Forelimb muscle (tissue), 1 donor: ENCODE measurements around the gene ZBTB1. TPM values are rescaled to one million over a fixed set of nuclear protein-coding genes. Genes with fewer than 3 reads are reported as not detected.
"Not testable (repeated sequence)": the region's sequence is repeated elsewhere in the genome, so short reads cannot be mapped to it uniquely, and the experiment has no call there.

Source experiments
- DNase-seq: peaks from one replicate; pipeline ENCODE4 v3.0.0-alpha.2; 2013; ENCODE audit warnings: low read depth
- polyA plus RNA-seq: library from polyadenylated mRNA; unstranded; fragments of 120-200 nt; gene quantifications from one replicate; pipeline ENCODE4 v1.2.1, GENCODE V29; 2013; ENCODE audit not compliant: insufficient read length

ZBTB1 gene
- polyA plus RNA-seq, 1 donor = 27.2 TPM

DNA sequence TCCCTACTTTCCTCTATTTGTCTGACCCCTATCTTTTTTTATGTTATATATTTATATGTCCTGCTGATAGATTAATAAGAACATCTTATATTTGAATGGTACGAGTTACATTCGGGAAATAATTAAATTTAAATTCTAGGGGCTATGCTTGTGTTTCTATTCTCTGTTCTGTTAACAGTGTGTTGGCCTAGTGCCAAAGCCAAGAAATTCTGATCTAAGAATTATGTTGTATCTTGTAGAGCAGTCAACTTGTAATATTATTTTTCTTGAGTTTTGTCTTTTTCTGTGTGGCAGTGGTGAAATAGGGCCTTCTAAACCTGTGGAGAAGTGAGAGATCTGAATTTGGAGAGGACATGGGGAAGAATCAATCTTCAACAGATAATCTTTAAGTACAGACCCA lies 27.0 kb downstream of the ZBTB1 start:
- no peak for DNase-seq

GRCh38 chr14:64536488-64537245 lies 32.1 kb downstream of the ZBTB1 start:
- DNase-seq = no peak

- peak; percentile 91 for DNase-seq
These were observed 35.9 kb downstream of the ZBTB1 start, which contains the start of gene HSPA2 for GRCh38 chr14:64540208-64541202. HSPA2 (plus strand) TSS chr14:64540741; CDS start chr14:64540850, 109 bp downstream.

- no peak for DNase-seq
These were observed 36.8 kb downstream of the ZBTB1 start for GRCh38 chr14:64541261-64541971.

DNA sequence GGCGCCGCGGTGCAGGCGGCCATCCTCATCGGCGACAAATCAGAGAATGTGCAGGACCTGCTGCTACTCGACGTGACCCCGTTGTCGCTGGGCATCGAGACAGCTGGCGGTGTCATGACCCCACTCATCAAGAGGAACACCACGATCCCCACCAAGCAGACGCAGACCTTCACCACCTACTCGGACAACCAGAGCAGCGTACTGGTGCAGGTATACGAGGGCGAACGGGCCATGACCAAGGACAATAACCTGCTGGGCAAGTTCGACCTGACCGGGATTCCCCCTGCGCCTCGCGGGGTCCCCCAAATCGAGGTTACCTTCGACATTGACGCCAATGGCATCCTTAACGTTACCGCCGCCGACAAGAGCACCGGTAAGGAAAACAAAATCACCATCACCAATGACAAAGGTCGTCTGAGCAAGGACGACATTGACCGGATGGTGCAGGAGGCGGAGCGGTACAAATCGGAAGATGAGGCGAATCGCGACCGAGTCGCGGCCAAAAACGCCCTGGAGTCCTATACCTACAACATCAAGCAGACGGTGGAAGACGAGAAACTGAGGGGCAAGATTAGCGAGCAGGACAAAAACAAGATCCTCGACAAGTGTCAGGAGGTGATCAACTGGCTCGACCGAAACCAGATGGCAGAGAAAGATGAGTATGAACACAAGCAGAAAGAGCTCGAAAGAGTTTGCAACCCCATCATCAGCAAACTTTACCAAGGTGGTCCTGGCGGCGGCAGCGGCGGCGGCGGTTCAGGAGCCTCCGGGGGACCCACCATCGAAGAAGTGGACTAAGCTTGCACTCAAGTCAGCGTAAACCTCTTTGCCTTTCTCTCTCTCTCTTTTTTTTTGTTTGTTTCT lies 37.6 kb downstream of the ZBTB1 start:
- DNase-seq = no peak

DNA sequence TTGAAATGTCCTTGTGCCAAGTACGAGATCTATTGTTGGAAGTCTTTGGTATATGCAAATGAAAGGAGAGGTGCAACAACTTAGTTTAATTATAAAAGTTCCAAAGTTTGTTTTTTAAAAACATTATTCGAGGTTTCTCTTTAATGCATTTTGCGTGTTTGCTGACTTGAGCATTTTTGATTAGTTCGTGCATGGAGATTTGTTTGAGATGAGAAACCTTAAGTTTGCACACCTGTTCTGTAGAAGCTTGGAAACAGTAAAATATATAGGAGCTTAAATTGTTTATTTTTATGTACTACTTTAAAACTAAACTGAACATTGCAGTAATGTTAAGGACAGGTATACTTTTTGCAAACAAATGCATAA lies 38.2 kb downstream of the ZBTB1 start:
- DNase-seq = no peak

GRCh38 chr14:64544607-64545312 lies 40.2 kb downstream of the ZBTB1 start:
- DNase-seq = no peak

DNA sequence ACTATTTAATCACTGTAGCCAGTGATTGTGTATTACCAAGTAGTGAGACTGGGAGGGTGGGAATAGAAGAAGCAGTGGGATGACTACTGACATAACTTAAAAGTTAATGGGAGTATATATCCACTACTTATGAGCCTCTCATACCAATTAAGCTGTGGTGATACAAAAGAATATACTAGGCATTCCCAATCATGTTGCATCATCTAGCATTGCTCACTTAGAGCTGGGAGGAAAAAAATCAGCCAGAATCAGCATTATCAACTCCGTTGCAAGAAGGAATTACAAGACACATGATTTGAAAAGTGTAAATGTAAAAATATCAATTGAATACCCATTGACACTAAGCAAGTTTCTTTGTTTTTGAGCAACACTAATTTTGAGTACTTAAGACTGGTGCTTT lies 44.4 kb downstream of the ZBTB1 start:
- DNase-seq = no peak

GRCh38 chr14:64549791-64550620 lies 45.4 kb downstream of the ZBTB1 start, which contains the start of gene PPP1R36:
PPP1R36 (plus strand) TSS chr14:64549961; CDS start chr14:64549998, 37 bp downstream.
- no peak for DNase-seq

GRCh38 chr14:64550621-64551333 lies 46.2 kb downstream of the ZBTB1 start:
- no peak for DNase-seq

DNA sequence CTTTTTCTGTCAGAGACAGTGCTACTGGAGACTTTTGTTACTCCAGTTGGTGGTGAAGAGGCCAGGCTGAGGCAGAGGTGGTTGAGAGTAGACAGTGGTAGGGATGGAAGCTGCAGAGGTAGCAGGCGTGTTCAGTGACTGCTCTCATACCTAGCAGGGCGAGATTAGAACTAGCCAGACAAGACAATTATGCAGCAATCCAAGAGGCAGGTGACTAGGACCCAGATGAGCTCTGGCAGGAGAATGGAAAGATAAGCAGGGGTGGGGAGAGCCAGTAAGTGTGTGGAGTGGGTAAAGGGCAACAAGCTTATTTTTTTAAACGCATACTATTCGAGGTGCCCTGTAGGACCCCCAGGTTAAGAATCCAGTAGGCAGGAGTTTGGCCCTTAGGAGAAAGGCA lies 50.0 kb downstream of the ZBTB1 start:
- no peak for DNase-seq

GRCh38 chr14:64556526-64556925 lies 52.0 kb downstream of the ZBTB1 start:
- DNase-seq = no peak

- not testable (repeated sequence) for DNase-seq
These were observed 53.6 kb downstream of the ZBTB1 start for GRCh38 chr14:64558216-64558615.

GRCh38 chr14:64561631-64562030 lies 57.1 kb downstream of the ZBTB1 start:
- no peak for DNase-seq

GRCh38 chr14:64562436-64562835 lies 57.9 kb downstream of the ZBTB1 start:
- no peak for DNase-seq

- DNase-seq = no peak
These were observed 59.1 kb downstream of the ZBTB1 start for GRCh38 chr14:64563696-64564095.

DNA sequence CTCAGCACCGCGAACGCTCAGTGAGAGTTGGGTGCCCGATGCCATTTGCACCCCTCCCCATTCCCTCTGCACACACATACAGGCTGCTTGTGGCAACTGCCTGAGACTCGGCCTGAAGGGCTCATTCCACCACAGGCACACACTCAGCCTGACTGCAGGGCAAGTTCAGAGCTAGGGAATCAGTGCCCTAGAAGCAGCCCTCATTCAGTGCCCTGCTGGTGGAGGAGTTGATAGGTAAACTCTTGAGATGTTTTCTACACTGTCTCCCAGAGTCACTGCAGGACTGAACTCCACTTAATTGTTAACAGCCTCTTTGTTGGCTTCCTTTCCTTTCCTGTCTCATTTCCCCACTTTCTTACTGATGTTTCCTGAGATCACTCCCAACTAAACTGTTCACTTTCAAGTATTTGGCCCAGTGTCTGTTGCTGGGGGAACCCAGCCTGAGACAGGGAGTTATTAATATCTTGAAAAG lies 62.1 kb downstream of the ZBTB1 start:
- no peak for DNase-seq

- no peak for DNase-seq
These were observed 64.6 kb downstream of the ZBTB1 start for GRCh38 chr14:64569138-64569631.
